GM19099 (cell line): ENCODE measurements around the gene ADARB2.

Experiments
- POLR2A ChIP-seq: IDR thresholded peaks from 3 replicates; pipeline ENCODE4 v1.6.1; 2011; ENCODE audit warnings: low read depth; ENCODE audit not compliant: insufficient read length; ENCODE audit errors: extremely low read depth

Gene ADARB2

GRCh38 chr10:1595242-1595600 lies 142.1 kb downstream of the ADARB2 start:
- no peak for TF ChIP-seq POLR2A

DNA sequence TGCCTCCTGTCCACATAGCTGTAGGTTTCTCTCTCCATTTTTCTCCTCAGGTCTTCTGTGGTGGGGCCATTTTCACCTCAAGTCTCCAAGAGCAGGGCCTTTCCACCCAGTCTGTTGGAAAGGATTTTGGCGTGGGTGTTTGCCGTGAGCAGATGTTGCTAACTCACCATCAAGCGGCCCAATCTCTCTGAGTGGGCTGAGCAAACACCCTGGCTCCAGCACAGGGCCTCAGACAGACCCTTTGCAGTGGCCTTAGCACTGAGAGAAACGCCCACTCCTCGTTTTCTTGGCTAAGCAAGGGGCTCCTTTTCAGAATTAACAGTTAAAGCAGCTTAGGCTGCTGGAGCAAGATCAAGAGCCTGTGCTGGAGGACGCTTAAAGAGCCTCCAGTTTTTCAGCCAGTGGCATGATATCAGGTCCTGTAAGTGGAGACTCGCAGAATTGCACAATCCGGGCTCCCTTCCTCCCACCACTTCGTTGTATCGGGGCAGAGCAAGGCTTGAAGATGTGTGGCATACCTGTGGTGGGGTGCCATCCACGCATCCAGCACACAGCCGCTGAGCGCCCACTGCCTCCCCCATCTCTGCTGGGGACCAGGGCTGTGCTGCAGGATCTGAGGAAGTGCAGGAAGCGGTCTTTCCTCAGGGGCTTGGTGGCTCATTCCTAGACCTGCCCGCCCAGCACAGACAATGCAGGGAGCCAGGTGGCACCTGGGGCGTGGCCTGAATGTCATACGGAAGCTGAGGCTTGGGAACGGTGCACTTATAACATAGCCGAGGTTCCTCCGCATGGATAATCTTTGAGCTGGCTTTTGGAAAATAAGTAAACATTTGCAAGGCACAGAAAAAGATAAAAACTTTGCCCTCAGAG lies 142.7 kb downstream of the ADARB2 start:
- TF ChIP-seq POLR2A: no peak

- TF ChIP-seq POLR2A: no peak
These were observed 145.6 kb downstream of the ADARB2 start for GRCh38 chr10:1591742-1592141.

- TF ChIP-seq POLR2A: no peak
These were observed 146.3 kb downstream of the ADARB2 start for GRCh38 chr10:1591045-1591444.

- TF ChIP-seq POLR2A: no peak
These were observed 148.1 kb downstream of the ADARB2 start for GRCh38 chr10:1589257-1589656.

DNA sequence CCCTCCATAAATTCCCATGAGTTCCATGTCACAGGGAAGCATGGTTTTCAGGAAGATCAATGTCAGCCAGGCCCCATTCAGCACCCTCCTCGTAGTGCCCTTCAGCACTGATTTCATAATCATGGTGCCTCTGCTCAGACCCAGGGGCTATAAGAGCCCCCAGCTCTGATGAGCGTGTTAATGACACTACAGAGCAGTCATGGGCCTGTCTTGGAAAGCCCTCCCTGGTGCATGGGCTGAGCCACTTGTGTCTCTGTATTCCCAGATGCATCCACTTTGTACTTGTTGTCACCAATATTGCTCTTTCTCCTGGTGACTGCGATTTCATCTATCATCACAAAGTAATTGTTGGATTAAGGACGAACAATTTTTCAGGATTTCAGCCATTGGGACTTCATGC lies 154.6 kb downstream of the ADARB2 start:
- no peak for TF ChIP-seq POLR2A

- no peak for TF ChIP-seq POLR2A
These were observed 156.1 kb downstream of the ADARB2 start for GRCh38 chr10:1581189-1581588.

GRCh38 chr10:1579671-1580070 lies 157.7 kb downstream of the ADARB2 start:
- no peak for TF ChIP-seq POLR2A

DNA sequence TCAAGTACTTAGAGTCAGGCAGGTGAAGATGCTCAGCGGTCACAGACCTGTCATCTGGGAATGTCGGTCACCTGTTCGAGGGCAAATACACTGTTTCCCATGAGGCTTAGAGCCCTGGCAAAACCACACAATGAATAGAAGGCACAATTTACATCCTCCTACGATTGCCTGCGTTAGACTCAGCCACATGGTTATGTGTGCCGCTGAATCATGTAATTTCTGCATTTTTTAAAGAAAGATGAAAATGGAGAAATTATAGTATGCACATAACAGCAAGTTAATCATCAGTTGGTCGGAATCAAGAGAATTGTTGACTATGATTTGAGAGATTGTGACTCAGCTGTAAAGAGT lies 158.2 kb downstream of the ADARB2 start:
- no peak for TF ChIP-seq POLR2A

- TF ChIP-seq POLR2A: no peak
These were observed 158.8 kb downstream of the ADARB2 start for GRCh38 chr10:1578392-1579140.

DNA sequence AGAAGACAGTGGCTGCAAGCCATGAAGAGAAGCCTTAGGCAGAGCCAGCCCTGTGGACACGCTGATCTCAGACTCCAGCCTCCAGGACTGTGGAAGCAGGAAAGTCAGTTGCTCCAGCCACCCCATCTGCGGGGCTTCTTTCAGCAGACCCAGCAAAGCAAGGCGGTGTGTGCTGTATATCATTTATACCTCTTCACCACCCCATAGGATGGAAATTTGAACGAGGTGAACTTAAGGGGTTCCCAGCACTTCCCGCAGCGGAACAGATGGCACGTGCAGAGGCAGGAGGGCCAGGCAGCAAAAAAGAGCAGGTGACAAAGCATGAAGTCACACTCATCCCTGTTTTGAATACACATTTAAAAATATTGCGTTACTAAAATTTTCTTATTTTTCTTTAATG lies 159.4 kb downstream of the ADARB2 start:
- TF ChIP-seq POLR2A: no peak

DNA sequence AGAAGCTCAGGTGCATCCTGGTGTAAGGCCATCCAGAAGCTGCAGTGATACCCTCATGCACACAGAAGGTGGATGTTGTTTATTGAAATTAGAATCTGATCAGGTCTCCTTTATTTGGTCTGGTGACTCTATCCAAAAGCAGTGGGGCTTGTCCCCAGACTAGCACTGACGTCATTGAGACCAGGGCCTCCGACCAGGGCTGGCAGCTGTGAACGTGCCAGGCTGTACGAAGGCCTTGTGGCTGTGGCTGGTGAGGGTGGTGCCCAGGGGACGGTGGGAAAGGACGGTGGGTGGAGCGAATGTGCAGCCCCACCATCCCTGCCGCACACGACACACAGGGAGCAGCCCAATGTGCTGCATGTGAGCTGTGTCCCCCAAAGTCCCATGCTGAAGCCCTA lies 160.0 kb downstream of the ADARB2 start:
- TF ChIP-seq POLR2A: no peak

DNA sequence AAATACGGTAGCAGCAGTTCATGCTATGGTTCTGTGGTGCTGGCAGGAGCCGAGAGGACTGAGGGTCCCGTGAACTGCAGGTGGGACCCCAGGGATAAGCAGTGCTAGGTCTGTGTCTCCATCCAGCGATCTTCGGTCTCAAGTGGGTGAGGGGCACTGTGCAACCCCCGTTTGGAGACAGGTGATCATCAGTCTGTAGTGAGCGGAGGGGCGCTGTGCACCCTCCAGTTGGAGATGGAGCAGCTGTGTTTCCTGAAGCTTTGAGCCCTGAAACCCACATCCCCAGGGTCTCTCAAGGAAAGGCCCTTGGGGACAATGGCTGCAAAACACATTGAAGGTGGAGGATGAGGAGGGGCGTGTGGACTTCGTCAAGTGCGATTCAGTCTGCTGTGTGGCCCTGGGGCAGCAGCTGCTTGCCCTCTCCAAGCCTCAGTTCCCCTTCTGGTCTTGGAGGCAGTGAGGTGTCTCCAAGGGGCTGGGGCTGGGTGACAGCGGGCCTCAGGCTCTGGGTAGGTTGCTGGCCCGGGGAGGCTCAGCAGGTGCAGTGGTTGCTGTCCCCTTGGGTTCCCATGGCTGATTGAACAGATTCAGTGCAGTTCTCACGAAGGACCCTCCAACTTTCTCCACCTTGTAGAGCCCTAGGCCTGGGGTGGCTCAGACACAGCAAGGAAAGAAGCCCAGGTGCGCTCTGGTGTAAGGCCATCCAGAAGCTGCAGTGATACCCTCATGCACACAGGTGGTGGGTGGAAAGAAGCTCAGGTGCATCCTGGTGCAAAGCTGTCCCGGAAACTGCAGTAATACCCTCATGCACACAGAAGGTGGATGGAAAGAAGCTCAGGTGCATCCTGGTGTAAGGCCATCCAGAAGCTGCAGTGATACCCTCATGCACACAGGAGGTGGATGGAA lies 160.6 kb downstream of the ADARB2 start:
- TF ChIP-seq POLR2A: no peak

GRCh38 chr10:1575481-1576244 lies 161.7 kb downstream of the ADARB2 start:
- no peak for TF ChIP-seq POLR2A

GRCh38 chr10:1574719-1575118 lies 162.6 kb downstream of the ADARB2 start:
- no peak for TF ChIP-seq POLR2A

GRCh38 chr10:1573981-1574380 lies 163.3 kb downstream of the ADARB2 start:
- TF ChIP-seq POLR2A: no peak
